Measurements from ENCODE around the gene KLF1. TPM values are rescaled to one million over a fixed set of nuclear protein-coding genes. Genes with fewer than 3 reads are reported as not detected.

Gene KLF1
- polyA plus RNA-seq, 3 donors = 0.24 to 0.45 (median 0.28) TPM

DNA sequence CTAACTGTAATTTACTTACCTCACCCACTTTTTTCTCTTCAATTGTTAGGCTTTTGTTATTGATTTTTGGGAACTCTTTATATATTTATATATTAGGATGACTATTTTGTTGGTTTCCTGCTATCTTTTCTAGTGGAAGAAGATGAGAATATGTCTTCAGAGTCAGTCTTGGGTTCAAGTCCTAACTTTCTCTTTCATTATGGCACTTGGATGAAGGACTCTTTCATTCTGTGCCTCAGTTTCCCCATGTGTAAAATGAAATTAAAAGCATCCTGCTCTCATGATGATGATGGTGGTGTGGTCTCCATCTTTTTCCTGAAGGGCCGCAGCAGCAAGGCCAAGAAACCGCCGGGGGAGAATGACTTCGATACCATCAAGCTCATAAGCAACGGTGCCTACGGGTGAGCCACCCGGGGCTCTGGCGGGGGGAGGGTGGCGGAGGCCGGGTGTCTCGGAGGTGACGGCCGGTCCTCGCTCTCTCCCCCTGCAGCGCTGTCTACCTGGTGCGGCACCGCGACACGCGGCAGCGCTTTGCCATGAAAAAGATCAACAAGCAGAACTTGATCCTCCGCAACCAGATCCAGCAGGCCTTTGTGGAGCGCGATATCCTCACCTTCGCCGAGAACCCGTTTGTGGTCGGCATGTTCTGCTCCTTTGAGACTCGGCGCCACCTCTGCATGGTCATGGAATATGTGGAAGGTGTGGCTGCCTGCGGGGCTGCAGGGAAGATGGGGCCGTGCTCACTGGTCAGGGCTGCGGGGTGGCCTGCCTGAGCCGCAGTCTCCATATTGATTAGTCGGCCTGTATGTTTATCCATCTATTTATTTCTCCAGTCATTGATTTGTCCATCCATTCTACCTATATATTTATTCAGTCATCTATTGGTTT lies 28.7 kb downstream of the KLF1 start:
- intact Hi-C loops (cut with micrococcal nuclease) = no loop called here
- Histone ChIP-seq H3K27me3 (ENCODE audit: control insufficient read depth in 2 of 2, insufficient read depth in 2 of 2, low read length in 2 of 2) (no peaks in the 10 kb centered on the region), H3K4me3 (replicated peaks in 1 of 3; ENCODE audit: low read depth in 2 of 3, low read length in 3 of 3) (no peak overlapping the region), H3K79me2 (ENCODE audit: insufficient read depth, low read length) (no peaks in the 10 kb centered on the region), H3K9ac (ENCODE audit: insufficient read depth, low read length, poor library complexity, severe bottlenecking) (no peak overlapping the region), H2AFZ (ENCODE audit: insufficient read depth, low read depth, low read length, poor library complexity, severe bottlenecking) (no peak overlapping the region), H3K9me3 (replicated peaks in 1 of 2; ENCODE audit: control insufficient read depth in 1 of 2, insufficient read depth in 1 of 2, low read length in 2 of 2) (peaks cover 0 to 9% of the 10 kb centered on the region in 2 donors), H3K36me3 (replicated peaks in 1 of 2; ENCODE audit: control insufficient read depth in 1 of 2, insufficient read depth in 2 of 2, low read length in 2 of 2) (no peaks in the 10 kb centered on the region), H3K4me1 (ENCODE audit: control insufficient read depth in 1 of 2, insufficient read depth in 2 of 2, low read length in 2 of 2) (no peaks in the 10 kb centered on the region), H3K4me2 (replicated peaks; ENCODE audit: extremely low read depth, low read length, poor library complexity, severe bottlenecking) (no peak overlapping the region), H4K20me1 (ENCODE audit: insufficient read depth, low read length) (no peaks in the 10 kb centered on the region), H3K27ac (ENCODE audit: low read depth in 1 of 2, low read length in 2 of 2) (no peak overlapping the region)
- H3K9me3 Mint-ChIP-seq = peaks cover 0 to 15% (median 7%) of the 10 kb centered on the region in 7 donors
- 95% methylated on average over 30 of the region's 35 CpGs for WGBS (ENCODE audit: insufficient coverage)
- H3K36me3 Mint-ChIP-seq = no peaks in the 10 kb centered on the region
- H3K27ac Mint-ChIP-seq = no peak overlapping the region
- TF ChIP-seq CTCF (IDR thresholded peaks at IDR 0.05) = no peak
- peaks cover 8 to 11% (median 8%) of the 10 kb centered on the region in 3 donors for H3K27me3 Mint-ChIP-seq (ENCODE audit: low read depth in 3 of 3)
- no peak for DNase-seq
- no peaks in the 10 kb centered on the region for H3K4me1 Mint-ChIP-seq
- H3K4me3 Mint-ChIP-seq = no peak overlapping the region

DNA sequence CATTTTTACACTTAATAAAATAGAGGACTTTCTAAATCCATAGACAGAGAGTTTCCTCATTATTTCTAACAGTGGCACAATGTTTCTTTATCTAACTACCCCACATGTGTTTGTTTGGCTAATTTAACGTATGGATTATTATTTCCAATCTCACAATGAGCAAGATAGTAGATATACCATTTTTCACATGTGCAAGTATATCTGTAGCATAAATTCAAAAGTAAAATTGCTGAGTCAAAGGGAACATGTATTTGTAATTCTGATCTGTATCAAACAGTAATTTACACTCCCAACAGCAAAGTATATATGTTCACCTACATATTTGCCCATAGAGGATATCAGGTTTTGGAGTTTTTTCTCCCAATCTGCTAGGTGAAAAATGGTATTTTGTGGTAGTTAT lies 30.3 kb downstream of the KLF1 start:
- H2AFZ ChIP-seq (ENCODE audit: insufficient read depth, low read depth, low read length, poor library complexity, severe bottlenecking) = no peak overlapping the region
- no peak overlapping the region for H3K9ac ChIP-seq (ENCODE audit: insufficient read depth, low read length, poor library complexity, severe bottlenecking)
- Mint-ChIP-seq H3K9me3 (peaks cover 0 to 15% (median 7%) of the 10 kb centered on the region in 7 donors), H3K4me1 (no peaks in the 10 kb centered on the region), H3K4me3 (no peak overlapping the region), H3K27ac (no peak overlapping the region), H3K36me3 (no peaks in the 10 kb centered on the region), H3K27me3 (ENCODE audit: low read depth in 3 of 3) (peaks cover 4 to 10% (median 9%) of the 10 kb centered on the region in 3 donors)
- intact Hi-C loops (cut with micrococcal nuclease) = no loop called here
- no peak for TF ChIP-seq CTCF (IDR thresholded peaks at IDR 0.05)
- no peak for DNase-seq
- H3K9me3 ChIP-seq (replicated peaks in 1 of 2; ENCODE audit: control insufficient read depth in 1 of 2, insufficient read depth in 1 of 2, low read length in 2 of 2) = peaks cover 0 to 9% of the 10 kb centered on the region in 2 donors
- no peak overlapping the region for H3K4me2 ChIP-seq (replicated peaks; ENCODE audit: extremely low read depth, low read length, poor library complexity, severe bottlenecking)
- H3K27me3 ChIP-seq (ENCODE audit: control insufficient read depth in 2 of 2, insufficient read depth in 2 of 2, low read length in 2 of 2) = no peaks in the 10 kb centered on the region
- H3K4me3 ChIP-seq (replicated peaks in 1 of 3; ENCODE audit: low read depth in 2 of 3, low read length in 3 of 3) = no peak overlapping the region
- no peaks in the 10 kb centered on the region for H3K79me2 ChIP-seq (ENCODE audit: insufficient read depth, low read length)
- H3K27ac ChIP-seq (ENCODE audit: low read depth in 1 of 2, low read length in 2 of 2) = no peak overlapping the region
- H3K36me3 ChIP-seq (replicated peaks in 1 of 2; ENCODE audit: control insufficient read depth in 1 of 2, insufficient read depth in 2 of 2, low read length in 2 of 2) = no peaks in the 10 kb centered on the region
- no peaks in the 10 kb centered on the region for H3K4me1 ChIP-seq (ENCODE audit: control insufficient read depth in 1 of 2, insufficient read depth in 2 of 2, low read length in 2 of 2)
- WGBS (ENCODE audit: insufficient coverage) = no CpG with 5 or more reads among the region's 1 CpG
- no peaks in the 10 kb centered on the region for H4K20me1 ChIP-seq (ENCODE audit: insufficient read depth, low read length)
